Activated T-helper 2 cell treated with anti-CD3 and anti-CD28 coated beads, Interferon-gamma antibody, Interleukin-2, Interleukin-4, amounts not matched to agents 10 μg/mL and 5 μg/mL and 100 μg/mL, durations not matched to agents 14 hours and 24 hours and 36 hours (primary cell): ENCODE data around the gene NCSTN. TPM values are rescaled to one million over a fixed set of nuclear protein-coding genes. Genes with fewer than 3 reads are reported as not detected.

Source experiments
- DNase-seq: peaks from one replicate; pipeline ENCODE4 v3.0.0; 2021; ENCODE audit warnings: low spot score
- H3K27ac Mint-ChIP-seq: one replicate; pipeline ENCODE4 v1.8.0; 2021; ENCODE audit warnings: mixed read lengths
- H3K27me3 Mint-ChIP-seq: one replicate; pipeline ENCODE4 v1.8.0; 2021; ENCODE audit warnings: low read depth, mixed read lengths
- H3K36me3 Mint-ChIP-seq: one replicate; pipeline ENCODE4 v1.8.0; 2021; ENCODE audit warnings: low read depth, mixed read lengths
- H3K4me1 Mint-ChIP-seq: one replicate; pipeline ENCODE4 v1.8.0; 2021; ENCODE audit warnings: low read depth, mixed read lengths
- H3K4me3 Mint-ChIP-seq: one replicate; pipeline ENCODE4 v1.8.0; 2021; ENCODE audit warnings: low read depth, mild to moderate bottlenecking, moderate library complexity, mixed read lengths
- H3K9me3 Mint-ChIP-seq: one replicate; pipeline ENCODE4 v1.8.0; 2021; ENCODE audit warnings: mixed read lengths
- intact Hi-C: fragments of 100-400 bp; cut with micrococcal nuclease; formaldehyde crosslinking; loops from one replicate; pipeline ENCODE4 v1.15.1; 2023
- total RNA-seq: library from RNA; stranded (reverse); gene quantifications from 2 replicates; pipeline ENCODE4 v1.2.3, GENCODE V29; 2022

Gene NCSTN
- total RNA-seq, 1 donor from 2014 or later: 65.3 TPM

GRCh38 chr1:160354388-160354985 lies 11.3 kb downstream of the NCSTN start:
- intact Hi-C loops: no loop called here
- Mint-ChIP-seq H3K36me3 (peaks cover 89% of the 10 kb centered on the region), H3K27ac (no peak overlapping the region), H3K4me1 (peaks cover 3% of the 10 kb centered on the region), H3K27me3 (no peaks in the 10 kb centered on the region), H3K9me3 (no peaks in the 10 kb centered on the region), H3K4me3 (no peak overlapping the region)
- DNase-seq: no peak

GRCh38 chr1:160357286-160358002 lies 14.3 kb downstream of the NCSTN start:
- Mint-ChIP-seq H3K4me3 (no peak overlapping the region), H3K27me3 (no peaks in the 10 kb centered on the region), H3K4me1 (peaks cover 2% of the 10 kb centered on the region), H3K27ac (no peak overlapping the region), H3K36me3 (peaks cover 76% of the 10 kb centered on the region), H3K9me3 (no peaks in the 10 kb centered on the region)
- no peak for DNase-seq
- intact Hi-C loops: no loop called here

- H3K9me3 Mint-ChIP-seq: no peaks in the 10 kb centered on the region
- no peak for DNase-seq
- intact Hi-C loops: no loop called here
- peaks cover 72% of the 10 kb centered on the region for H3K36me3 Mint-ChIP-seq
- no peak overlapping the region for H3K27ac Mint-ChIP-seq
- peaks cover 2% of the 10 kb centered on the region for H3K4me1 Mint-ChIP-seq
- no peak overlapping the region for H3K4me3 Mint-ChIP-seq
- no peaks in the 10 kb centered on the region for H3K27me3 Mint-ChIP-seq
Observed at GRCh38 chr1:160358073-160358472, 14.9 kb downstream of the NCSTN start.

GRCh38 chr1:160359559-160360226 lies 16.5 kb downstream of the NCSTN start:
- DNase-seq: no peak
- Mint-ChIP-seq H3K9me3 (no peaks in the 10 kb centered on the region), H3K27me3 (no peaks in the 10 kb centered on the region), H3K4me1 (peaks cover 2% of the 10 kb centered on the region), H3K36me3 (peaks cover 55% of the 10 kb centered on the region), H3K4me3 (no peak overlapping the region), H3K27ac (no peak overlapping the region)
- intact Hi-C loops: no loop called here

- intact Hi-C loops: no loop called here
- Mint-ChIP-seq H3K27me3 (no peaks in the 10 kb centered on the region), H3K36me3 (peaks cover 50% of the 10 kb centered on the region), H3K27ac (no peak overlapping the region), H3K9me3 (no peaks in the 10 kb centered on the region), H3K4me3 (no peak overlapping the region), H3K4me1 (peaks cover 2% of the 10 kb centered on the region)
- DNase-seq: no peak
Observed at GRCh38 chr1:160360227-160360695, 17.1 kb downstream of the NCSTN start.

GRCh38 chr1:160361199-160361598 lies 18.0 kb downstream of the NCSTN start:
- Mint-ChIP-seq H3K27me3 (no peaks in the 10 kb centered on the region), H3K36me3 (peaks cover 43% of the 10 kb centered on the region), H3K4me1 (peaks cover 2% of the 10 kb centered on the region), H3K27ac (no peak overlapping the region), H3K4me3 (no peak overlapping the region), H3K9me3 (no peaks in the 10 kb centered on the region)
- no peak for DNase-seq
- intact Hi-C loops: no loop called here

- no peak overlapping the region for H3K27ac Mint-ChIP-seq
- no peaks in the 10 kb centered on the region for H3K9me3 Mint-ChIP-seq
- H3K4me1 Mint-ChIP-seq: peaks cover 2% of the 10 kb centered on the region
Observed at GRCh38 chr1:160361814-160362167, 18.6 kb downstream of the NCSTN start.

GRCh38 chr1:160362168-160362957 lies 19.2 kb downstream of the NCSTN start:
- Mint-ChIP-seq H3K27me3 (no peaks in the 10 kb centered on the region), H3K9me3 (no peaks in the 10 kb centered on the region), H3K4me1 (peaks cover 2% of the 10 kb centered on the region), H3K36me3 (peaks cover 32% of the 10 kb centered on the region), H3K27ac (no peak overlapping the region), H3K4me3 (no peak overlapping the region)
- intact Hi-C loops: no loop called here
- no peak for DNase-seq

More at GRCh38 chr1:160361814-160362167, 18.6 kb downstream of the NCSTN start:
- no peak for DNase-seq
- Mint-ChIP-seq H3K36me3 (peaks cover 37% of the 10 kb centered on the region), H3K27me3 (no peaks in the 10 kb centered on the region), H3K4me3 (no peak overlapping the region)
- intact Hi-C loops: no loop called here

- no peak overlapping the region for H3K4me3 Mint-ChIP-seq
- no peak overlapping the region for H3K27ac Mint-ChIP-seq
Observed at GRCh38 chr1:160363010-160363409, 19.8 kb downstream of the NCSTN start.

GRCh38 chr1:160363951-160364735 lies 21.0 kb downstream of the NCSTN start:
- H3K36me3 Mint-ChIP-seq: peaks cover 18% of the 10 kb centered on the region
- peaks cover 5% of the 10 kb centered on the region for H3K4me1 Mint-ChIP-seq
- H3K27ac Mint-ChIP-seq: no peak overlapping the region
- intact Hi-C loops: no loop called here
- no peaks in the 10 kb centered on the region for H3K9me3 Mint-ChIP-seq
- H3K4me3 Mint-ChIP-seq: no peak overlapping the region
- H3K27me3 Mint-ChIP-seq: no peaks in the 10 kb centered on the region
- DNase-seq: no peak

More at GRCh38 chr1:160363010-160363409, 19.8 kb downstream of the NCSTN start:
- H3K36me3 Mint-ChIP-seq: peaks cover 27% of the 10 kb centered on the region
- intact Hi-C loops: no loop called here
- no peaks in the 10 kb centered on the region for H3K9me3 Mint-ChIP-seq
- peaks cover 5% of the 10 kb centered on the region for H3K4me1 Mint-ChIP-seq
- H3K27me3 Mint-ChIP-seq: no peaks in the 10 kb centered on the region
- no peak for DNase-seq

GRCh38 chr1:160365325-160365724 lies 22.1 kb downstream of the NCSTN start:
- intact Hi-C loops: no loop called here
- DNase-seq: no peak
- no peak overlapping the region for H3K27ac Mint-ChIP-seq
- H3K9me3 Mint-ChIP-seq: no peaks in the 10 kb centered on the region
- peaks cover 13% of the 10 kb centered on the region for H3K36me3 Mint-ChIP-seq
- H3K4me3 Mint-ChIP-seq: no peak overlapping the region
- peaks cover 5% of the 10 kb centered on the region for H3K4me1 Mint-ChIP-seq
- no peaks in the 10 kb centered on the region for H3K27me3 Mint-ChIP-seq
